Mononuclear cell (primary cell): Measurements from ENCODE around the gene ALDH1A2. TPM values are rescaled to one million over a fixed set of nuclear protein-coding genes. Genes with fewer than 3 reads are reported as not detected.

Source experiments
- H3K27me3 ChIP-seq: 2 replicates; pipeline ENCODE4 v1.6.0; 2011; ENCODE audit warnings: low read length, control low read depth; ENCODE audit not compliant: insufficient read depth
- H3K4me1 ChIP-seq: 2 replicates; pipeline ENCODE4 v1.5.1; 2011; ENCODE audit warnings: mild to moderate bottlenecking, low read length, control low read depth; ENCODE audit not compliant: insufficient read depth
- H3K4me3 ChIP-seq: 2 replicates; pipeline ENCODE4 v1.5.1; 2011; ENCODE audit warnings: mild to moderate bottlenecking, low read length, moderate library complexity
- H3K9me3 ChIP-seq: 2 replicates; pipeline ENCODE4 v1.5.1; 2011; ENCODE audit warnings: low read depth, mild to moderate bottlenecking, control low read depth, low read length
- total RNA-seq: library from RNA; depleted of rRNA; stranded (reverse); fragments of >200 nt; gene quantifications from one replicate; pipeline ENCODE4 v1.2.3, GENCODE V29; 2012

Gene ALDH1A2
- total RNA-seq, 1 donor: 2.0 TPM

DNA sequence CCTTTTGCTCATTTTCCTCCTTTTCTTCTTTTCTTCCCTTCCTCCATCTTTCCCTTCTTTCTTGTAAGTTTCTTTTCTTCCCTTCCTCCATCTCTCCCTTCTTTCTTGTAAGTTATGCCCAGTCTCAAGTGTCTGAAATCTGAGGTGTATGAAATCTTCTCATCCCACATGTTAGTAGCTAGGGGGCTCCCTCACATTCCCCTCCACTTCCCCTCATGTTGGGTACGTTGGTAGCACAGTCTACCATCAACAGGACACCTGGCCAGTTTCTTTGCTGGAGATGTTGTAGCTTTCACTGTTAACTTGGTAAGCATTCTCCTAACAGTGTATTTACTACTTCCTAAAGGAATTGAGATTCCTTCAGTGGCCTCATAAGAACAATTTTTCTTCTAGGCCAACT is 133.9 kb downstream of the ALDH1A2 start:
- Histone ChIP-seq H3K9me3 (no peaks in the 10 kb centered on the region), H3K4me3 (no peak overlapping the region), H3K4me1 (no peaks in the 10 kb centered on the region), H3K27me3 (peaks cover 10% of the 10 kb centered on the region)

DNA sequence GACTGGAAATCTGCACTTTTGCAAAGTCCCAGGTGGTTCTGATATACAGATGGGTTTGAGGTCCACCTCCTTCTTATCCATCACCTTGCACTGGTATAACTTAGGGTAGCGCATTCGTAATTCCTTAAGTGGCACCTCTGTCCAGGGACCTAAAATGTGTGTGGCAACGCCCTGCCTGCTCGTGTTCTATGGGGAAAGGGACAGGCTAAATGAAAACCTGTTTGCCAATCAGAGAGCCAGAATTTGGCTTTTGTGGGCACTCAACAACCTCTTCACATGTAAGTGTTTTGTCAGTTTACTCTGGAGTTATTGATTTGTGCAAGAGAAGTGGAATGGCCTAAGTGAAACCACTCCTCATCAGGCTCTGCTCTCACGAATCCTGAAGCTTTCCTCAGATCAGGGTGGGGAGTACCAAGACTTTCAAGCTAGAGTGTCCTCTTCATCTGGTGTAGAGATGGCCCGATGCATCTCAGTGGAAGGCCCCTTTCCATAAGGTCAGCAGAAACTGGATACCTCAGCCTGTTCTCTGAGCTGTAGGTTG is 138.3 kb downstream of the ALDH1A2 start:
- H3K9me3 ChIP-seq: no peaks in the 10 kb centered on the region
- H3K27me3 ChIP-seq: peaks cover 8% of the 10 kb centered on the region
- no peak overlapping the region for H3K4me3 ChIP-seq
- no peaks in the 10 kb centered on the region for H3K4me1 ChIP-seq

DNA sequence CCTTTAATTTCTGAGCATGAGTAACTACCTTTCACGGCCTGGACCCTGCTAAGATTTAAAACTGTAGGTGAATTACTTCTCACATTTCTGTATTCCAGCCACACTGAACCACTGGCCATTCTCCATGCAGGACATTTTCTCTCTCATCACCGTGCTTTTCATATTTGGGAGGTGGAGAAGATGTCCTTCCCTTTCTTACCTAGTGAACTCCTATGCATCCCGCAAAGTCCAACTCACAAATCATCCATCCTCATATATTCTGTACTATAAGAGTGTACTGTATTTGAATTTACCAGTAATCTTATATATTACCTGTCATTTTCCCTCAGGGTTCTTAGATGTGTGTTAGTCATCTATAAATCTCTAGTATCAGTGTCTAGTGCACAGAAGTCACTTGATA is 139.9 kb downstream of the ALDH1A2 start:
- Histone ChIP-seq H3K4me1 (no peaks in the 10 kb centered on the region), H3K9me3 (no peaks in the 10 kb centered on the region), H3K27me3 (no peaks in the 10 kb centered on the region), H3K4me3 (no peak overlapping the region)

DNA sequence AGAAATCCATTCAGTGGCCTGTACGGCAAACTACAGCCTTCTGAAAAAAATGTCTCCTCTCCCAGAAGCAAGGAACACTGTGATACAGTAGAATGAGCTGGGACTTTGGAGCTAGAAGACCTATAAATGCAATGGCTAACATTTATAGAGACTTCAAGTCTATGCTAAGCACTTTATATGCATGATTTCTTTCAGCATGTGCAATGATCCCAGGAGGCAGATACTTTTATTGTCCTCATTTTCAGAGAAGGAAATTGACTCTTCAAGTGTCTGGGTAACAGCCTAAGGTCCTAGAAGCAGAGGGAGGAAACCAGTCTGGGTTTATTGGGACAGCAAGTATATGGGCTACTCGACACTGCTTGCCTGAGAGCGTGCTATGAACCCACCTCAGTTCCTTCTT is 140.9 kb downstream of the ALDH1A2 start:
- H3K27me3 ChIP-seq: no peaks in the 10 kb centered on the region
- no peaks in the 10 kb centered on the region for H3K9me3 ChIP-seq
- no peak overlapping the region for H3K4me3 ChIP-seq
- no peaks in the 10 kb centered on the region for H3K4me1 ChIP-seq

DNA sequence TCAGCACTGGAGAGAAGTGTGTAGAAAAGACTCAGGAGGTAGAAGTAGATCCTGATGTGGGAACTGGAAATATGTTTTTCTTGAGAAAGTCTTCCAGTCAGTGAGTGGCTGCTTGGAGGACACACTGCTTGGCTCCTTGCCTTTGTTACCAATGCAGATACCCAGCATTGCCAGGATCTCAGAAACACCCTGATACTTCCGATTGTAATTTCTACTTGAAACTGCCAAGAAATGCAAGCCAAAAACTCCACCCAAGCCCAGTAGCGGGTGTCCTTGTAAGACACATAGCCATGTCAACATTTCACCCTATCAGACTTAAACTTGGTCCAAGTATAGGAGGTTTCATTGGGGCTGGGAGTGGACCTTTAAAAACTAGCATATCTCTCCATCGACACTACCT is 141.8 kb downstream of the ALDH1A2 start:
- no peaks in the 10 kb centered on the region for H3K27me3 ChIP-seq

DNA sequence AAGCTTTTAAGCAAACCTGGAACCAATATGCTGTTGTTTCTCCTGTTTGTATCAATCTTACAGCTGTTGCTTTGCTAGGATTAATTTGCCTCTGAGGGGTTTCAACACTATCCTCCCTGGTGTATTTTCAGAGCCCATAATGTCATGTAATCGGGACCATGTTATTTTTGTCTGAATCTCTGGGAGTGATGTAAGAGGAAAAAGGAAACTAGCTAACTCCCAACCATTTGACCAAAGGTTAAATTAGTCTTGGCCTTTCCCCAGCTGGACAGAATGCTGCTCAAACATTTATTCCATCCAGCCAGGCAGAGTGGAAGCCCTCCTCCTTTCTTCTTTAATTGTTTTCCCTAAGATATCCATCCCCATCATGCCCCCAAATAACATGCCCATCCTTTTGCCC is 142.2 kb downstream of the ALDH1A2 start:
- H3K9me3 ChIP-seq: no peaks in the 10 kb centered on the region
- H3K4me1 ChIP-seq: no peaks in the 10 kb centered on the region
- H3K4me3 ChIP-seq: no peak overlapping the region
- H3K27me3 ChIP-seq: no peaks in the 10 kb centered on the region

More for the DNA sequence above, 141.8 kb downstream of the ALDH1A2 start:
- no peaks in the 10 kb centered on the region for H3K9me3 ChIP-seq
- H3K4me3 ChIP-seq: no peak overlapping the region
- H3K4me1 ChIP-seq: no peaks in the 10 kb centered on the region

DNA sequence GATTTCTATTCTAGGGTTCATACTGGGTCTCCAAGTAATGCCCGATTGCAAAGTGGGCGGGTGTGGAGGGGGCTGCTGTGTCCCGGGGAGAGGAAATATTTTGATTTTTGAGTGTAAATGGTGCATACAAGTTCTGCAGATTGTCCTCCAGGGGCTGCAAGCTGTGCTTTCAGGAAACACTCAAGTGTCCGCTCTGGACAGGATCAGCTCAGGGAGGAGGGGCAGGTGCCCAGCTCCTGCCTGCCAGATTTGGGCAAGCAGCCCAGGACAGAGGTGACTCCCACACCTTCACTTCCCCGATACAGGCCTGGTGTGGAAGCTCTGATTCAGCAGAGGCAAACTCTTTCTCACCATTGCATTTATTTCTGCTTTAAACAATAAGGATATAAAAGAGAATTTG is 142.7 kb downstream of the ALDH1A2 start:
- Histone ChIP-seq H3K27me3 (no peaks in the 10 kb centered on the region), H3K4me1 (no peaks in the 10 kb centered on the region), H3K4me3 (no peak overlapping the region), H3K9me3 (no peaks in the 10 kb centered on the region)

DNA sequence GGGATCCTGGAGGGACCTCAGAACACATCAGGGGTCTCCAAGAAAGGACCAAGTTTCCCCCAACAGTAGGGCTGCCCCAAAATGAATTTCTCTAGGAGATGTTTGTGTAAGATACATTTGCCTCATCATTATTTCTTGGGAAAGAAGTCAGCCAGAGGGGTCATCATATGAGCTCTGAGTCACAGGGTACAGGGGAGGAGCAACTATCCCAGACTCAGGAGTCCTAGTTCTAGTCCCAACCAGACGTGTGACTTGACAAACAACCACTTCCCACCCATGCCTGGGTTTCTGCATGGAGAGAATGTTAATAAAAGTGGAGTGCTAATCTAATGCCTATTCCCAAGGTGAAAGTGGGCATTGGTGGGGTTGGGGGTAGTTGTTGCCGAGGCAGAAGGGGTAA is 144.1 kb downstream of the ALDH1A2 start:
- Histone ChIP-seq H3K4me3 (no peak overlapping the region), H3K27me3 (no peaks in the 10 kb centered on the region), H3K9me3 (no peaks in the 10 kb centered on the region), H3K4me1 (no peaks in the 10 kb centered on the region)

DNA sequence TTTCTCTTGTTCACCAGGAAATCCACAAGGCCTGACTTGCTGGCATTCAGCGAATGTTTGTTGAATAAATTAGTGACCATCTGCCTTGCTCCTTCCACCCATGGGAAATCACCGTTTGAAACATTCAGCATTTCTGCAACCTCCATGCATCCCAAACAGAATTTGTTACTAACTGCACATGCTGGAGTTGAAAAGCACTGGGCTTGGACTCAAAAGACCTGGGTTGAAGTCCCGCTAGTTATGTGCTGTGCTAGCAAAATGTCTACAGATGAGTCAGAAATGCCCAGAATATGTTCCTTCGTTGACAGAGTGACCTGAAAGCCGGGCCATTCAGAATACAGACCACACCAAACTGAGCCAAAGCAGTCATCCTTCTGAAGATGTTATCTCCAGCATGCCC is 144.6 kb downstream of the ALDH1A2 start:
- no peak overlapping the region for H3K4me3 ChIP-seq
- no peaks in the 10 kb centered on the region for H3K9me3 ChIP-seq
- H3K27me3 ChIP-seq: no peaks in the 10 kb centered on the region
- H3K4me1 ChIP-seq: no peaks in the 10 kb centered on the region

DNA sequence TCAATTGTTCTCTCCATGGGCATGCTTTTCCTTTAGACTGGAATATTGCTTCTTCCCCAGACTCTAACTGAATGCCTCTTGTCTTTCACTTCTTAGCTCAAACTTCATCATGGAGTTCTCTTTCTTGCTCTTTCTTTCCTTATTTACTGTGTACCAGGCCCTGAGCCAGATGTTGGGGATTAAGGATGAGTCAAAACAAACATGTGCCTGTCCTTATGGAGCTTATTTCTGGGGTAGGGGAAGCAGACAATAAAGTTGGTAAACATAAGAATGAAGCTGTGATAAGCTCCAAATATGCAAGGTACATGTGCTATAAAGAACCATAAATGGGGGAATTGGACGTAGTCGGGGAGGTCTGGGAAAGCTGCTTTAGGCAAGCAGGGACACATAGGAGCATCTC is 145.8 kb downstream of the ALDH1A2 start:
- H3K27me3 ChIP-seq: no peaks in the 10 kb centered on the region
- H3K4me3 ChIP-seq: no peak overlapping the region
- H3K4me1 ChIP-seq: no peaks in the 10 kb centered on the region
- no peaks in the 10 kb centered on the region for H3K9me3 ChIP-seq

DNA sequence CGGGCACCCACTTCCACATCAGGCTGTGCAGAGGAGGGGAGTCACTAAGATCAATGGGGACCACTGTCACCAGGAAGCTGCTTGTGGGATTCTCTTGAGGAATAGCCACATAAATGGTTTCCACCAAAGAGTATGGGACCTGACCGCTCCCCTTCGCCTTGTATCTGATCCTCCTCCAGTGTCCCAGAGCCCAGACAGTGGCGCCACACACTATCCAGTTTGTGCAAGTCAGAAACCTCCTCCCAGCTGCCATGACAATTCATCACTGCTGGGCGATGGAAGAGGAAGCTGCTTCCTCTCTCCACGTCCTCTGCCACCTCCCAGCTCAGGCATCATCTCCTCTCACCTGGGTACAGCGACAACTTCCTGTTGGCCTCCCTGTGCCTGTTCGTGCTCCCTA is 147.5 kb downstream of the ALDH1A2 start:
- Histone ChIP-seq H3K4me1 (no peaks in the 10 kb centered on the region), H3K9me3 (no peaks in the 10 kb centered on the region), H3K4me3 (no peak overlapping the region), H3K27me3 (no peaks in the 10 kb centered on the region)

DNA sequence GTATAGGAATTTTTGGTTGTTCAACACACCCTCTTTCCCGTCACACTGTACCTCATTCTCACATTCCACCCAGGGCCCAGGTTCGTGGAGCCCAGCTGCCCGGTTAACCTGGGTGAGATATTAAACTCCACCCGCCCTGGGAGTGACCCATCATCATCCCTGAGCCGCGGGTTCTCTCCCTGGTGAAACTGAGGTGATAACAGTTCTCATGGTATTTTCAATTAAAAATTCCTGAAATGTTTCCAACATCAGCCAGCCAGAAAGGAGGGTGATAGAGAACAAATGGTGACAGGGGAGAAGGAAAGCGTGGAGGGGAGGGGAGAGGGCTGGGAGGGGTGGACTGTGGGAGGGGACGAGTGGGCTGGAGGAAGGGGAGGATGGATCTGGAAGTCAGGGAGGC is 148.8 kb downstream of the ALDH1A2 start:
- no peaks in the 10 kb centered on the region for H3K9me3 ChIP-seq
- no peaks in the 10 kb centered on the region for H3K27me3 ChIP-seq
- H3K4me3 ChIP-seq: no peak overlapping the region
- H3K4me1 ChIP-seq: no peaks in the 10 kb centered on the region

DNA sequence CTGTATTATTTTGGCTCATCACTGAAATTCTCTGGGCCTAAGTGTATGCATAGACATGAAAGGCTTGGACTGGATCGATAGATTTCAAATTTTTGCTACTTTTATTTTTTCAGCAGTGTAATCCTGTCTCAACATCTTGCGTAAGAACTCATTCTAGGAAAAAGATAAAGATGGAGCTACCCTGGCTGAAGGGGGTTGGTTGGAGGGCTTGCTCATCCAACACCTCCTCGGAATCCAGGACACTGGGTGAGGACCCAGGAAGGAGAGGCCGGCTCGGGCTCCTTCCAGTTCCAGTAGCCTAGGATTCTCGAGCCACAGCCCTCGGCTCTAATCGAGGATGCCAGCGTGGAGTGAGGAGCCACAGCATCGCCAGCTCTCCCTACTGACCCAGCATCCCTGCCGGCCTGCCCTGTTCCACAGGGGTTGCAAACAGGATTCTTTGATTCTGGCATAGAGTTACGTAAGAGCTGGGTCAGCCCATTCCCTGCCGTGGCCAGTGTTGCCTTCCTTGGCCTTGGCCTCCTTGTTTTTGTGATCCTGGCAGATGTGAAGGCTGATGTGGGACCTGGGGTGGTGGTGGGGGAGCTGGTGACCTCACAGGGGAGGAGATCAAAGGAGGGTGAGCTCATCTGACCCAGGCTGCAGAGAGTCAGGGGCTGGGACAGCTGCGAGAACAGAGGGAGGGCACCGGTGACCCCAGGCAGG is 149.5 kb downstream of the ALDH1A2 start:
- H3K27me3 ChIP-seq: no peaks in the 10 kb centered on the region
- H3K4me1 ChIP-seq: no peaks in the 10 kb centered on the region
- no peak overlapping the region for H3K4me3 ChIP-seq
- H3K9me3 ChIP-seq: no peaks in the 10 kb centered on the region

DNA sequence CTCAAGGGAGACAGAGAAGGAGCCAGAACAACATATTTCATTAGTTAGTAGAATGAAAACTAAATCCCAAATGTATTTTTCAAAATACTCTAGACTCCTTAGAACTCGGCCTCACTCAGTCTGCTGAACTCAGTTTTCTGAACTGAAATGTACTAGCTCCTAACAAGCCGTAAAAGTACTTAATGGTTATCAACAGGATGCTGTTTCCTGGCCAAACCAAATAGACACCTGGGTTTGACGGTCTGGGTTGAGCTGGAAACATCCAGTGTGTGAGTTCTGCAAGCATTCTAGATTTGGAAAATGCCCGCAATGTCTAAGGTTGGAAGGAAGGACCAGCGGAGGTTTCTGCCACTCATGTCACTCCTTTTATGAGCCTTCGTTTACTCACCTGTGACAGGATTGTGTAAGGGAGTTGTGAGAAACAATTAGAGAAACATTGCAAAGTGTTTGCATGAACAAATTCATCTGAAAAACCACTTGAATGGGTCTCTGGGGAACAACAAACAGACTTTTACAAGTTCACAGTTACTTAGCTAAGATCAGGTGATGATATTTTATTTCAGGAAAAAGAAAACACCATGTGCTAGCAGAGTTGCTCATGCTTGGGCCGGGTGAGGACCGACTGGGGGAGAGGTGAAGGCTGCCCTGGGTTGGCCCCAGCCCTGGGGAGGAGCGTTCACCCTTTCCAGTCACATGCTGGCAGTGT is 151.0 kb downstream of the ALDH1A2 start:
- H3K9me3 ChIP-seq: no peaks in the 10 kb centered on the region

DNA sequence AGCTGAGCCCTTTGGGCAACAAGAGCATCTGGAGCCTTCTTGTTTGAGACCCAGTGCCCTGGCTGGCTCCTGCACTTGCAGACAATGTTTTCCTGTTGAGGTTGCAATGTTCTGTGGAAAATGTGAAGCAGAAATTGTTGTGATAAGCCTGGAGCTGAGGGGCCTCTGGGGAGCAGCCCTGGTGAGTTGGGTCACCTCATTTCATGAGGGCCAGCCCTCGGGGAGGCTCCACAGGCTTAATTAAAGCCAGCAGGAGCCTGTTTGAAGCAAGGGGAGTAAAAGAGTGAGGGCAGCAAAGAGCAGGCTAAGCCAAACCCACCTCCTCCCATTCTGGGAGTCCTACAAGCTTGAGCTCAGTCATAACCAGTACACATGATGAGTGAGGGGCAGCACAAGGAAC is 154.3 kb downstream of the ALDH1A2 start:
- H3K4me3 ChIP-seq: no peak overlapping the region
- no peaks in the 10 kb centered on the region for H3K4me1 ChIP-seq
- no peaks in the 10 kb centered on the region for H3K9me3 ChIP-seq
- no peaks in the 10 kb centered on the region for H3K27me3 ChIP-seq

More for the DNA sequence above, 151.0 kb downstream of the ALDH1A2 start:
- H3K27me3 ChIP-seq: no peaks in the 10 kb centered on the region
- H3K4me3 ChIP-seq: no peak overlapping the region
- H3K4me1 ChIP-seq: no peaks in the 10 kb centered on the region

DNA sequence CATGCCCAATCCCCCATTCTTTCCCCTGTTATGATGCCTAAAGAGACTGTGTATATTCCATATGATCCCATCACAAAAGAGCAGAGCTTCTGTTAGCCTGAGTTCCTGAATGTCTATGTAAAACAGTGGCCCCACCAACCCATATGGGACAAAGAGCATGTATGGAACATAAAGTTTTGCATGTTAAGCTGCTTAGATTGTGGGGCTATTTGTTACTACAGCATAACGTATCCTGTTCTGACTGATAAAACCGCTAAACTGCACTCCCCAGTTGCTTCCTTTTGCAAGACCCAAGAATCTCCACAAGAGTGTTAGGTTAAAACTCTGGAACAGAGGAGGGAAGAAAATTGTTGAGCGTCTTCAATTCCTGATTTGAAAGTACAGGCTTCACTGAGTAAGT is 154.8 kb downstream of the ALDH1A2 start:
- Histone ChIP-seq H3K9me3 (no peaks in the 10 kb centered on the region), H3K4me1 (no peaks in the 10 kb centered on the region), H3K4me3 (no peak overlapping the region), H3K27me3 (no peaks in the 10 kb centered on the region)
